Keratinocyte (primary cell): ENCODE data around the gene ESRRG. TPM values are rescaled to one million over a fixed set of nuclear protein-coding genes. Genes with fewer than 3 reads are reported as not detected.

Experiments
- DNase-seq: peaks from one replicate; pipeline ENCODE4 v3.0.0-alpha.2; 2011; ENCODE audit warnings: low read depth, missing footprints, low spot score
- FAIRE-seq: peaks from 2 replicates; lab custom pipeline; 2011; peaks lifted over from hg19 to GRCh38; lab: Jason Lieb, UNC
- H2AFZ ChIP-seq: 2 replicates; pipeline ENCODE4 v1.6.0; 2012; ENCODE audit warnings: low read length, control low read depth, inconsistent platforms; ENCODE audit not compliant: control insufficient read depth
- H3K27ac ChIP-seq: 2 replicates; pipeline ENCODE4 v1.5.1; 2011; ENCODE audit warnings: low read length; ENCODE audit not compliant: control insufficient read depth, insufficient read depth
- H3K27me3 ChIP-seq: 3 replicates; pipeline ENCODE4 v1.6.0; 2011; ENCODE audit warnings: low read length; ENCODE audit not compliant: control insufficient read depth, insufficient read depth; ENCODE audit errors: extremely low read depth
- H3K36me3 ChIP-seq, 2 experiments: 2 replicates in 1 of 2; 3 replicates in 1 of 2; pipeline ENCODE4 v1.5.1; 2011; ENCODE audit warnings: low read length in 2 of 2, mild to moderate bottlenecking in 1 of 2; ENCODE audit not compliant: control insufficient read depth in 2 of 2, insufficient read depth in 2 of 2; ENCODE audit errors: extremely low read depth in 1 of 2
- H3K4me1 ChIP-seq: 3 replicates; pipeline ENCODE4 v1.5.1; 2011; ENCODE audit warnings: low read length; ENCODE audit not compliant: control insufficient read depth, insufficient read depth; ENCODE audit errors: extremely low read depth
- H3K4me2 ChIP-seq: 3 replicates; pipeline ENCODE4 v1.6.0; 2011; ENCODE audit warnings: low read depth, low read length; ENCODE audit not compliant: control insufficient read depth, insufficient read depth; ENCODE audit errors: extremely low read depth
- H3K4me3 ChIP-seq, 3 experiments: fragments of 200-600 bp in 1 of 3; sonication (generic) in 1 of 3; 2 replicates in 2 of 3; 3 replicates in 1 of 3; pipeline ENCODE4 v1.5.1; 2011 to 2016; ENCODE audit warnings: low read length in 3 of 3, mild to moderate bottlenecking in 3 of 3, control low read depth in 2 of 3, inconsistent platforms in 1 of 3, low read depth in 1 of 3, mixed read lengths in 1 of 3, mixed run types in 1 of 3, moderate library complexity in 1 of 3; ENCODE audit not compliant: control insufficient read depth in 2 of 3, insufficient read depth in 2 of 3; ENCODE audit errors: extremely low read depth in 1 of 3
- H3K79me2 ChIP-seq: 2 replicates; pipeline ENCODE4 v1.6.0; 2012; ENCODE audit warnings: low read length; ENCODE audit not compliant: control insufficient read depth, insufficient read depth
- H3K9ac ChIP-seq: 3 replicates; pipeline ENCODE4 v1.6.0; 2011; ENCODE audit warnings: low read length; ENCODE audit not compliant: control insufficient read depth, insufficient read depth; ENCODE audit errors: extremely low read depth
- H3K9me1 ChIP-seq: 3 replicates; pipeline ENCODE4 v1.6.0; 2011; ENCODE audit warnings: low read length; ENCODE audit not compliant: control insufficient read depth, insufficient read depth; ENCODE audit errors: extremely low read depth
- H3K9me3 ChIP-seq: 2 replicates; pipeline ENCODE4 v1.5.1; 2012; ENCODE audit warnings: low read depth, low read length; ENCODE audit not compliant: control insufficient read depth
- H4K20me1 ChIP-seq: 3 replicates; pipeline ENCODE4 v1.6.0; 2011; ENCODE audit warnings: low read length; ENCODE audit not compliant: control insufficient read depth, insufficient read depth; ENCODE audit errors: extremely low read depth
- CTCF ChIP-seq, 3 experiments: IDR thresholded peaks in 1 of 3; conservative IDR thresholded peaks in 1 of 3; optimal IDR thresholded peaks in 1 of 3; 2 replicates in 2 of 3; 3 replicates in 1 of 3; pipeline versions ENCODE3 to v1.5.1; 2011; ENCODE audit warnings: low read length in 3 of 3, mild to moderate bottlenecking in 3 of 3, moderate library complexity in 2 of 3, control low read depth in 1 of 3, inconsistent platforms in 1 of 3; ENCODE audit not compliant: insufficient read depth in 2 of 3; ENCODE audit errors: extremely low read depth in 1 of 3
- EZH2 ChIP-seq: IDR thresholded peaks from one replicate; pipeline ENCODE4 v1.6.1; 2012; ENCODE audit warnings: inconsistent platforms, mild to moderate bottlenecking, low read length, moderate library complexity
- dilution Hi-C: fragments of 300-500 bp; cut with MboI; formaldehyde crosslinking; loops from one replicate; pipeline ENCODE4 v1.7.0; 2020; ENCODE audit warnings: low sequenced_read_pairs; ENCODE audit not compliant: extremely low pct_ligation_motif_present
- polyA plus RNA-seq, 5 experiments: library from polyadenylated mRNA; depleted of rRNA in 3 of 5; stranded (reverse) in 3 of 5; stranded (forward) in 1 of 5; unstranded in 1 of 5; fragments of >200 nt; gene quantifications; 1 replicate in 1 of 5; 2 replicates in 3 of 5; 3 replicates in 1 of 5; pipeline versions ENCODE4 v1.2.1 to v1.2.3, GENCODE V29; 2011 to 2012; ENCODE audit warnings: missing spikeins in 2 of 5, low read depth in 1 of 5, low replicate concordance in 1 of 5

The ESRRG gene
- polyA plus RNA-seq, 1 donor (not counting 4 experiments of a cell fraction or from before 2014, with no cell fraction given) = 0.08 TPM

- no peaks in the 10 kb centered on the region for H3K36me3 ChIP-seq
- no peaks in the 10 kb centered on the region for H3K9me3 ChIP-seq
- no peaks in the 10 kb centered on the region for H4K20me1 ChIP-seq
- no peak for FAIRE-seq
- DNase-seq = no peak
- no peaks in the 10 kb centered on the region for H3K79me2 ChIP-seq
- no peak overlapping the region for H3K4me3 ChIP-seq
- dilution Hi-C loops = no loop called here
- H3K4me1 ChIP-seq = no peaks in the 10 kb centered on the region
- no peak overlapping the region for H3K4me2 ChIP-seq
- no peak overlapping the region for H2AFZ ChIP-seq
- no peaks in the 10 kb centered on the region for H3K27me3 ChIP-seq
- H3K9ac ChIP-seq = no peak overlapping the region
- TF ChIP-seq EZH2 (no peak), CTCF (optimal IDR thresholded peaks at IDR 0.05 in 1 of 3, IDR thresholded peaks at IDR 0.05 in 1 of 3, conservative IDR thresholded peaks at IDR 0.05 in 1 of 3; ENCODE audit: extremely low read depth in 1 of 3, insufficient read depth in 2 of 3, low read length in 3 of 3) (no peak)
- H3K27ac ChIP-seq = no peak overlapping the region
- no peaks in the 10 kb centered on the region for H3K9me1 ChIP-seq
Observed at GRCh38 chr1:216617081-216617875, 106.0 kb downstream of the ESRRG start.

- no peaks in the 10 kb centered on the region for H3K79me2 ChIP-seq
- no peak overlapping the region for H2AFZ ChIP-seq
- H3K27ac ChIP-seq = no peak overlapping the region
- no peaks in the 10 kb centered on the region for H3K4me1 ChIP-seq
- TF ChIP-seq EZH2 (no peak), CTCF (optimal IDR thresholded peaks at IDR 0.05 in 1 of 3, IDR thresholded peaks at IDR 0.05 in 1 of 3, conservative IDR thresholded peaks at IDR 0.05 in 1 of 3; ENCODE audit: extremely low read depth in 1 of 3, insufficient read depth in 2 of 3, low read length in 3 of 3) (no peak)
- FAIRE-seq = no peak
- no peaks in the 10 kb centered on the region for H3K9me3 ChIP-seq
- H3K27me3 ChIP-seq = no peaks in the 10 kb centered on the region
- no peaks in the 10 kb centered on the region for H3K9me1 ChIP-seq
- no peak overlapping the region for H3K4me3 ChIP-seq
- H3K36me3 ChIP-seq = no peaks in the 10 kb centered on the region
- dilution Hi-C loops = no loop called here
- H3K4me2 ChIP-seq = no peak overlapping the region
- H3K9ac ChIP-seq = no peak overlapping the region
- DNase-seq = no peak
- H4K20me1 ChIP-seq = no peaks in the 10 kb centered on the region
Observed at GRCh38 chr1:216616425-216616824, 106.8 kb downstream of the ESRRG start.
